ENCODE data around the gene ATAD5.
"Not testable (repeated sequence)": the region's sequence is repeated elsewhere in the genome, so short reads cannot be mapped to it uniquely, and the experiment has no call there.

The ATAD5 gene

GRCh38 chr17:30905742-30906100 is 74.0 kb downstream of the ATAD5 start:
- Histone ChIP-seq H3K27me3 (no peaks in the 10 kb centered on the region), H3K9me3 (no peaks in the 10 kb centered on the region), H3K9ac (peak overlapping the region; percentile 97), H3K27ac (peak overlapping the region; percentile 93), H3K4me1 (peaks cover 31% of the 10 kb centered on the region), H3K36me3 (peaks cover 34% of the 10 kb centered on the region), H4K20me1 (0 out of 2 replicates have a peak, but pooled peaks cover 11% of the 10 kb centered on the region), H3K4me2 (peak overlapping the region; percentile 79), H3K4me3 (peak overlapping the region; percentile 89)
- TF ChIP-seq Cebpa-rat (IDR thresholded peaks at IDR 0.05): no peak

DNA sequence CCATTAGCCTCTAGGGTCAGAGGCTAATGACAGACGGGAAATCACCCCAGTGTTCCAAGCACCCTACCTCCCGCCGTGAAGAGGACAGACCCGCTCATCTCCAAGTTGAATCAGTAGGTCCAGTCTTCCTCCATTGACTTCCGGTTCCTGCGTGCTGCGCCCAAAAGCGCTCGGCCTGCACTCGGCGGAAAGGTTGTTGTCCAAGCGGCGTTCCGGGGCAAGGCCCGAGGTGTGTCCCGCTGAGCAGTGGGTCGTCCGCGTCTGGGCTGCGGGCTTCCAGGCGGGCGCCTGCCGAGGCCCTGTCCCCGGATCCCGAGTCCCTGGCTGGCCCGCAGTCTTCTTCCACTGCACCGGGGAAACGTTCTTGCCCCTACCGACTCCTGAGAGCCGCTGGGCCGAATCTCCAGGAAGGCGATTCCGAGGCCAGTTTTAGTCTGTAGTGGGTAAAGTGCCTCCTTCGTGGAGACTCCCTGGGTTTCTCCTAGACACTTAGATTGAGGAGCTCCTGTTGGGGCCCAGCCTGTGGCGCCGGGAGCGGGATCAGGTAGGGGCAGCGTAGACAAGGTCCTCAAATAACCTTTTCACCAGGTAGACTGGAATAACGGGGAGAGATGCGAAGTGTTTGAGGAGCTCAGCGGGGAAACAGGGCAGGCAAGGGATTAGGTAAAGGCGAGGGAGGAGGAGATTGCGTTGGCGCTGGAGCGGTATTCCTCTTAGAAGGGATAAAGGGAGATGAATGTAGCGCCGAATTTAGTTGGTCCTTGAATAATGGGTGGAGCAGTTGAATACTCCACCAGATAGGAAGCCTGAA is 74.5 kb downstream of the ATAD5 start, which contains the start of gene TEFM:
Gene TEFM (minus strand): TSS at position 138 of the 811 bp plus-strand sequence. CDS start 40 bp downstream, at position 98.
- H3K4me3 ChIP-seq: peak within 1 kb of the TSS; percentile 89
- H3K27ac ChIP-seq: peak within 1 kb of the TSS; percentile 93
- H3K36me3 ChIP-seq: peaks cover 28% of the 10 kb centered on the region
- peaks cover 31% of the 10 kb centered on the region for H3K4me1 ChIP-seq
- no peaks in the 10 kb centered on the region for H3K9me3 ChIP-seq
- peak within 1 kb of the TSS; percentile 97 for H3K9ac ChIP-seq
- TF ChIP-seq Cebpa-rat (IDR thresholded peaks at IDR 0.05): no peak
- H4K20me1 ChIP-seq: 0 out of 2 replicates have a peak, but pooled peaks cover 11% of the 10 kb centered on the region
- peak within 1 kb of the TSS; percentile 79 for H3K4me2 ChIP-seq
- H3K27me3 ChIP-seq: no peaks in the 10 kb centered on the region

DNA sequence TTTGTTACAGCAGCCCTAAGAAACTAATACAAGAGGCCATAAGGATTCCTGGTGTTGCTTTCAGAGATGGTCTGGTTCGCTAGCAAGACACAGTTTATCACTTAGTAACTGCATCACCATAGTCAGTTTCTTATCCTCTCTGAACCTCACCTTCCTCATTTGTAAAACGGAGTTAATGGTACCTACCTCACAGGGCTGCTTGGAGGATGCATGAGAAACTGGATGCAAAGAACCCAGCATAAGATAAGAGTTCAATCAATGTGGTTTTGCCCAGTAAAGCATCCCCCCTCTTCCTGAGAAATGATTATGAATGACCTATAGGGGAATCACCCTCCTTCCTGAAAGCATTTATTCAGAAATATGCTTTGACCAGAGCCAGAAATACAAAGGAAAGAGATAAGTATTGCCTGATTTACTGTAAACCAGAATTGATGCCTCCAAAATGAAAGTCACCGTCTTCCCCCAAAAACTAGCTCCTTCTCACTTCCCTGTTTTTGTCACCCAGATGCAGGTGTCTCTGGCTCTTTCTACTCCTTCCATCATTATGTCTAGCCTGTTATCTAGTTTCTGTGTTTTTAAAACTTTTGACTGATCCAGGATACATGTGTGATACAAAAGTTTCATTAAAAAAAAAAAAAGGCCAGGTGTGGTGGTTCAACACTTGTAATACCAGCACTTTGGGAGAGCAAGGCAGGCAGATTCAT is 77.1 kb downstream of the ATAD5 start:
- no peak overlapping the region for H3K27ac ChIP-seq
- H4K20me1 ChIP-seq: no peaks in the 10 kb centered on the region
- H3K36me3 ChIP-seq: peaks cover 4% of the 10 kb centered on the region
- H3K9me3 ChIP-seq: no peaks in the 10 kb centered on the region
- TF ChIP-seq Cebpa-rat (IDR thresholded peaks at IDR 0.05): no peak
- no peak overlapping the region for H3K9ac ChIP-seq
- H3K4me1 ChIP-seq: peaks cover 31% of the 10 kb centered on the region
- no peaks in the 10 kb centered on the region for H3K27me3 ChIP-seq
- no peak overlapping the region for H3K4me2 ChIP-seq
- H3K4me3 ChIP-seq: no peak overlapping the region

DNA sequence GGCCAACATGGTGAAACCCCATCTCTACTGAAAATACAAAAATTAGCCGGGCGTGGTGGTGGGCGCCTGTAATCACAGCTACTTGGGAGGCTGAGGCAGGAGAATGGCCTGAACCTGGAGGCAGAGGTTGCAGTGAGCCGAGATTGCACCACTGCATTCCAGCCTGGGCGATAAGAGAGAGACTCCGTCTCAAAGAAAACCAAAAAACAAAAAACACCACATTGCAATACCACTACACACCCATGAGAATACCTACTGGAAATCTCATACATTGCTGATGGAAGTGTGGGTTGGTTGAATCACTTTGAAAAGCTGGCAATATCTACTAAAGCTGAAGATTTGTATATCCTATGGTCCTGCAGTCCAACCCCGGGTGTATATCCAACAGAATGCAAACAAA is 78.4 kb downstream of the ATAD5 start:
- not testable (repeated sequence) for H3K4me3 ChIP-seq, H3K9ac ChIP-seq, H3K4me2 ChIP-seq, H3K36me3 ChIP-seq, H4K20me1 ChIP-seq, H3K27me3 ChIP-seq, H3K27ac ChIP-seq, H3K9me3 ChIP-seq
- H3K4me1 ChIP-seq: peaks cover 25% of the 10 kb centered on the region

GRCh38 chr17:30913955-30914354 is 82.2 kb downstream of the ATAD5 start:
- Histone ChIP-seq H3K27me3 (no peaks in the 10 kb centered on the region), H3K4me2 (no peak overlapping the region)

DNA sequence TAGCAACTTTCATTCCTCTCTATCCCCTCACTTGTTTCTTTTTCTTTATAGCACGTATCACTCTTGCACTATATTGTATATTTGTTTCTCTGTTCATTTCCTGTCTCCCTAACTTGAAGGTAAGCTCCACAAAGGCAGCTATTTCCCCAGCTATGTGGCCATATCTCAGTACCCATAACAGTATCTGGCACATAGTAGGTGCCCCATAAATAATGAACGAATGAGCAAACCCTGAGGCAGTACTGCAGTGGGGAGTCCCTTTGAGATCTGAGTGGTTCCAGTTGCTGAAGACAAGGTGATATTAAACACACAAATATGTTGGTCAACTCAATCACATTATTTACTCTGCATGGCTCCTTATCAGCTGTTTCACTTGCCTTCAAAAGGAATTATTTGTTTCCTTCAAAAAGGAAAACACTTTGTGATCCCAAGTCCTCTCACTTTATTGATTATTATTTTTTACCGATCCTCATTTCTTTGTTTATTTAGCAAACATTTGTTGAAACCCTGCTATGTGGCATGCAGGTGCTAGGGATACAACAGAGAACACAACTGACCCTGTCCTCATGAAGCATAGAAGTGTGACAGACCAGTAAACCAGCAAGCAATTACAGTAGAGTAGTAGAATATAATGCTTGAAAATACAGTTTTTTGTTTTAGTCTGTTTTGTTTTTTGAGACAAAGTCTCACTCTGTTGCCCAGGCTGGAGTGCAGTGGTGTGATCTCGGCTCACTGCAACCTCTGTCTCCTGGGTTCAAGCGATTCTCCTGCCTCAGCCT is 84.3 kb downstream of the ATAD5 start:
- Histone ChIP-seq H3K4me2 (no peak overlapping the region), H3K9me3 (no peaks in the 10 kb centered on the region), H3K4me3 (no peak overlapping the region), H3K9ac (no peak overlapping the region), H3K36me3 (no peaks in the 10 kb centered on the region), H4K20me1 (0 out of 2 replicates have a peak, but pooled peaks cover 5% of the 10 kb centered on the region), H3K27ac (no peak overlapping the region), H3K4me1 (no peaks in the 10 kb centered on the region), H3K27me3 (peaks cover 11% of the 10 kb centered on the region)
- TF ChIP-seq Cebpa-rat (IDR thresholded peaks at IDR 0.05): no peak

More at GRCh38 chr17:30913955-30914354, 82.2 kb downstream of the ATAD5 start:
- Histone ChIP-seq H3K9me3 (no peaks in the 10 kb centered on the region), H3K4me1 (peaks cover 2% of the 10 kb centered on the region; the same call in 1 of the 2 replicates), H3K36me3 (no peaks in the 10 kb centered on the region), H4K20me1 (no peaks in the 10 kb centered on the region), H3K4me3 (no peak overlapping the region), H3K9ac (no peak overlapping the region), H3K27ac (no peak overlapping the region)
- no peak for TF ChIP-seq Cebpa-rat (IDR thresholded peaks at IDR 0.05)

GRCh38 chr17:30917050-30917449 is 85.3 kb downstream of the ATAD5 start:
- Histone ChIP-seq H3K27ac (no peak overlapping the region), H3K27me3 (peaks cover 21% of the 10 kb centered on the region), H3K9me3 (no peaks in the 10 kb centered on the region), H3K4me2 (no peak overlapping the region), H3K4me3 (no peak overlapping the region), H4K20me1 (0 out of 2 replicates have a peak, but pooled peaks cover 5% of the 10 kb centered on the region), H3K9ac (no peak overlapping the region), H3K4me1 (no peaks in the 10 kb centered on the region), H3K36me3 (no peaks in the 10 kb centered on the region)
- TF ChIP-seq Cebpa-rat (IDR thresholded peaks at IDR 0.05): no peak

GRCh38 chr17:30920282-30920681 is 88.5 kb downstream of the ATAD5 start:
- Histone ChIP-seq H3K27ac (no peak overlapping the region), H3K4me3 (no peak overlapping the region), H3K27me3 (peaks cover 49% of the 10 kb centered on the region), H3K9ac (no peak overlapping the region), H3K4me2 (no peak overlapping the region), H4K20me1 (0 out of 2 replicates have a peak, but pooled peaks cover 5% of the 10 kb centered on the region), H3K4me1 (no peaks in the 10 kb centered on the region), H3K36me3 (no peaks in the 10 kb centered on the region), H3K9me3 (no peaks in the 10 kb centered on the region)
- TF ChIP-seq Cebpa-rat (IDR thresholded peaks at IDR 0.05): no peak

GRCh38 chr17:30920683-30921543 is 89.1 kb downstream of the ATAD5 start:
- no peak for TF ChIP-seq Cebpa-rat (IDR thresholded peaks at IDR 0.05)
- no peak overlapping the region for H3K27ac ChIP-seq
- 0 out of 2 replicates have a peak, but pooled peaks cover 5% of the 10 kb centered on the region for H4K20me1 ChIP-seq
- H3K36me3 ChIP-seq: no peaks in the 10 kb centered on the region
- peaks cover 49% of the 10 kb centered on the region for H3K27me3 ChIP-seq
- no peak overlapping the region for H3K4me3 ChIP-seq
- H3K9ac ChIP-seq: no peak overlapping the region
- H3K4me1 ChIP-seq: no peaks in the 10 kb centered on the region
- no peaks in the 10 kb centered on the region for H3K9me3 ChIP-seq
- no peak overlapping the region for H3K4me2 ChIP-seq

Measured in BLaER1 (cell line).